ENCODE data around the gene ELFN1.

The ELFN1 gene

GRCh38 chr7:1745576-1746490 lies 75.8 kb downstream of the ELFN1 start:
- DNase-seq, result no peak

DNA sequence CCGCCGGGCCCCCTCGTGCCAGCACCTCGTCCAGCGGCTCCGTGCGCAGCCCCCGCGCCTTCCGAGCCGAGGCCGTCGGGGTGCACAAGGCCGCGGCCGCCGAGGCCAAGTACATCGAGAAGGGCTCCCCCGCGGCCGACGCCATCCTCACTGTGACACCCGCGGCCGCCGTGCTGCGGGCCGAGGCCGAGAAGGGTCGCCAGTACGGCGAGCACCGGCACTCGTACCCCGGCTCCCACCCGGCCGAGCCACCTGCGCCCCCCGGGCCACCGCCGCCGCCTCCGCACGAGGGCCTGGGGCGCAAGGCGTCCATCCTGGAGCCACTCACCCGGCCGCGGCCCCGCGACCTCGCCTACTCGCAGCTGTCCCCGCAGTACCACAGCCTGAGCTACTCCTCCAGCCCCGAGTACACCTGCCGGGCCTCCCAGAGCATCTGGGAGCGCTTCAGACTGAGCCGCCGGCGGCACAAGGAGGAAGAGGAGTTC lies 76.5 kb downstream of the ELFN1 start:
- DNase-seq, result no peak

DNA sequence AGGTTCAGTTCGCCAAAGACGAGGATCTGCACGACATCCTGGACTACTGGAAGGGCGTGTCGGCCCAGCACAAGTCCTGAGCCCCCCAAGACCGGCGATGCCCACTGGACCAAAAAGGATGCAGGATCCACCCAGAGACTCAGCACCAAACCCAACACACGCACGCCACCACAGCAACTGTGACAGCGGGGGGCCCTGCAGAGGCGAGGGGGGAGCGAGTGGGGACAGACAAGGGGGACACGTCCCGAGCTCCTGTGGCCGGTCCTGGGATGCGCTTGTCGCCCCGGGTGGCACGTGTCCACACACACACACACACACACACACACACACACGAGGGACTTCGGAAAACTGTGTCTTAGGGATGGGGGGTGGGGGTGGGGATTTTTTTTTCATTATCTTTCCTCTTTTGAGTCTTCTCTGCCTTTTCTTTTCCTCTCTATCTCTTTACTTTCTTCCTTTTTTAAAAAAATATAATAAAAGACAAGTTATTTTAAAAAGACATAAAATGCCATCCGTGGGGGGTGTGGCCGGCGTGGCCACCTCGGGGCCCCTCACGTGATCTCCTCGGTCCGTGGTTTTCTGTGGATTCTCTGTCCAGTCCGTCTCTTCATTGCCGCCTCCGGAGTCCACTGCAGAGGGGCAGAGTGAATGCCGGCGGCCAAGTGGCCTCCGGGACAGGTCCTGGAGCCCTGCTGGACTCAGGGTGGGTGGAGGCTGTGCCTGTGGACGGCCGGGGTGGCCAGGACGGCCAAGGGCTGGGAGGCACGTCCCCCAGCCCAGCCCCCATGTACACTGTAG lies 77.1 kb downstream of the ELFN1 start:
- no peak for DNase-seq

DNA sequence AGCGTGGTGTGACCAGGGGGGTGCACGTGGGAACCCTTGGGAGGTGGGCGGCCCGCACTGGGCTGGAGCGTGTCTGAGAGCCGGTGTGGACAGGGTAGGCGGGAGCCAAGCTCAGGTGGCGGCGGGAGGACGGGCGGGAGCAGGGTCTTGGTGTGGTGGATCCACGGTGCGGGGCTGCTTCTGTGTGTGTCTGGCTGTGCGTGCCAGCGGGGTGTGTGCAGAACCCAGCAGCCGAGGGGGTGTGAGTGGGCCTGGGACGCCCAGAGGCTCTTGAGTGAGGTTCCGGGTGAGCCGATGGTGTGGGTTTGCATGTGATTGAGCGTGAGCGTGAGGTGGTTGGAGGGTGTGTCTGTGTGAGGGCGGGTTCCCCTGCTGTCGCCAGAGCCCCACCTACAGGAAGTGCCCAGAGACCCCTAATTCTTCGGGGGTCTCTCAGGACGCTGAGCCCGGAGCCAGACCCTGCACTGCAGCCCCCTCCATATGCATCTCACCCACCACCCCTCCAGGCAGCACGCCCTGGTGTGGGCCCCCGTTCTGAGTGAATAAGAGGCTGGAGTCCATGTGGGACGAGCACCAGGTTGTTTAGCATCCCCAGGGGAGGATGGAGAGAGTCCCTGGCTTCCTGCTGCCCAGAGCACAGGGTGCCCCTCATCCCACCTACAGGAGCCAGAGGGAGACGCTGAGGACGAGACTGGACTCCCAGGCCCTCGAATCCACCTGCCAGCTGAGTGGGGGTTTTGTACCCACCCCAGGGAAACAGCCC lies 78.2 kb downstream of the ELFN1 start:
- no peak for DNase-seq

DNA sequence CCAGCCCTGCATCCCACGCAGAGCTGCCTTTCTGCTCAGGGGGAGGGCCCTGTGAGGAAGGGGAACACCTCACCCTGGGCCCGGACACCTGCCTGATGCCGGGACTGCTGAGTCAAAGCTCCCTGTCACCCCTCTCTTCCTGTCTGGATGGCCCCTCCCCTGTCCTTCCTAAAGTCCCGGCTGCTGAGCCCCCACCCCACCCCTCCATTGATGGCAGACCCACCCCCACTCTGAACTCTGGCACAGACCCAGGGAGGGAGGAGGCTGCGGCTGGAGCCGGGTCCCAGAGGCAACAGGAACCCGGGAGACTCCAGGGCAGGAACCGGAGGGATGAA lies 78.7 kb downstream of the ELFN1 start:
- DNase-seq, result peak; percentile 55

DNA sequence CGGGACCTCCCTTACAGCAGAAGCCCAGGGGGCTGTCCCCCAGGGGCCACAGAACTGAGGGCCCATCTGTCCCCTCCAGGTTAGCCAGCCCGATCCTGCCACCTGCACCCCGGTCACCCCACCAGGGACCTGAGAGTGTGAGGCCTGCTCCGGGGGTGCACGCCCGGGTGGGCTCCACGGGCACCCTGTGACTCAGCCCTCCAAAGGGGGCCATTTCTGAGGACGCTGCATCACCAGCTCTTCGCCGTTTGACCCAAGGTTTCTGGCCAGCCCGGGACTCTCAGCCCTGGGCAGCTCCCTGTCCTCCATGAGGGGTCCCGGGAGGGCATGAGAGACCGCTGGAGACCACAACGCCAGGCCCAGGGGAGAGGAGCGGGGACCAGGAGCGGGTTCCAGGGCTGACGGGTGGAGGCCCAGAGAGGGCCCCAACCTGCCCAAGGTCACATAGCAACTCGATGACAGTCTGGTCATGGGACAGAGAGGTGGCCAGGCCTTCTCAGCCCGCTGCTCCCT lies 79.3 kb downstream of the ELFN1 start:
- no peak for DNase-seq

- no peak for DNase-seq
Measured at GRCh38 chr7:1749864-1750466, 79.9 kb downstream of the ELFN1 start.

GRCh38 chr7:1750541-1751021 lies 80.5 kb downstream of the ELFN1 start:
- no peak for DNase-seq

GRCh38 chr7:1752111-1752510 lies 82.0 kb downstream of the ELFN1 start:
- no peak for DNase-seq

GRCh38 chr7:1752771-1753563 lies 82.9 kb downstream of the ELFN1 start:
- peak; percentile 79 for DNase-seq

DNA sequence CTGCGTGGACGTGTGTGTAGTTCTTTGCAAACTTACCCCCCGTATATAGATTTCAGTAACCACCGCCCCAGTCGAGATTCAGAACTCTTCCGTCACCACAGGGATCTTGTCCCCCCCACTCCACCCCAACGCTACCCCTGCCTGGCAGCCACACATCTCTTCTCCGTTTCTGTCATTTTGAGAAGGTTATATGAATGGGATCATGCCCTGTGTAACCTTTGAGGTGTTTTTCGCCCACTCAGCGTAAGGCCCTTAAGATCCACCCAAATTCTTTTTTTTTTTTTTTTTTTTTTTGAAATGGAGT lies 83.4 kb downstream of the ELFN1 start:
- no peak for DNase-seq

DNA sequence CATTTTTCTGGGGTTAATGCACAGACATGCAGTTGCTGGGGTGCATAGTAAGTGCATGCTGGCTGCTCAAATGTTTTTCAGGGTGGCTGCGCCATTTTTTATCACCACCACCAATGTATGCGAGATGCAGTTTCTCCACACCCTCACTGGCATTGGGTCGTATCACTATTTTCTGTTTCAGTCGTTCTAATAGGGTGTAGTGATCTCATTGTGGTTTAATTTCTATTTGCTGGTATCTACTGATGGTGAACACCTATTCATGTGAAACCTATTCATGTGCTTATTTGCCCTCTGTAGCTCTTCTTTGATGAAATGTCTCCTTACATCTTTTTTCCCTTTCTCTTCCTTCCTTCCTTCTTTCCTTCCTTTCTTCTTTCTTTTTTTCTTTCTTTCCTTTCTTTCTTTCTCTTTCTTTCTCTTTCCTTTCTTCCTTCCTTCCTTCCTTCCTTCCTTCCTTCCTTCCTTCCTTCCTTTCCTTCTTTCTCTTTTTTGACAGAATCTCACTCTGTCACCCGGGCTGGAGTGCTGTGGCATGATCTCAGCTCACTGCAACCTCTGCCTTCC lies 84.3 kb downstream of the ELFN1 start:
- DNase-seq, result peak; percentile 18

GRCh38 chr7:1755783-1756625 lies 85.9 kb downstream of the ELFN1 start:
- DNase-seq, result peak; percentile 89

DNA sequence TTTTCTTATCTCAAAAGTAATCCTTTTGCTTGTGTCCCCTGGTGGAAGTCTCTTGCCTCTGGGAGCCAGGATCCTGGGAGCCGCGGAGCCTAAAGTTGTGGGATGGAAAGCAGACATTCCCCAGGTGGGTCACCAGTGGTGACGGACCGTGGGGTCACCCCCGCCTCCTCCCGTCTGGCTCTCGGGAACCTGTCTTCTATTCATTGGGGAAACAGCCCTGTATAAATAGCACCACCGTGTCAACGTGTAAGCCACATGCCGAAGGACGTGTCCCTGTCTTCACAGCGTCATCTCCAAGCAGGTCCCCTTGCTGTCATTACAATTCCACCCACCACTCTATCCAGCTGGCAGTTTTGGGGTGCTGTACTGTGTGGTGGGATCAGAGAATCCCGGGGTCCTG lies 87.5 kb downstream of the ELFN1 start:
- peak; percentile 7 for DNase-seq

- peak; percentile 87 for DNase-seq
Measured at GRCh38 chr7:1758028-1758858, 88.2 kb downstream of the ELFN1 start.

GRCh38 chr7:1758859-1759521 lies 88.9 kb downstream of the ELFN1 start:
- no peak for DNase-seq

GRCh38 chr7:1761097-1761496 lies 91.0 kb downstream of the ELFN1 start:
- peak; percentile 45 for DNase-seq

DNA sequence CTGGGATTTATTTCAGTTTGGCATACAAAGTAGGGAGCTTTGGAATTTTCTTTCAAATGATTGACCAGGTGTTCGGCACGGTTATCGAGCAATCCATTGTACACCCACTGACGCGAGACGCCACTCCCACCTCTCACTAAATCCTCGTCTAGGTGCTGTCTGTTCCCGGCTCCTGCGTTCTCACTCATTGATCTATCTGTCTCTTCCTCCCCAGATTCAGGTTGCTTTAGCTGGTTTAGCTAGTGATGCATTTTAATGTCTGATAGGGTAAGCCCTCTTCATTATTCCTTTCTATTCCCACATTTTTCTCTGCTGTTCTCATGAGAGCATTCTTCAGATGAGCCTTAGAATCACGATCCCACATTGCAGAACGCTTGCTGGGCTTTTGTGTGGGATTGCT lies 91.7 kb downstream of the ELFN1 start:
- no peak for DNase-seq
